GM19438 (cell line): Measurements from ENCODE around the gene B4GALNT4.
"Not testable (repeated sequence)": the region's sequence is repeated elsewhere in the genome, so short reads cannot be mapped to it uniquely, and the experiment has no call there.

Experiments used
- ATAC-seq: cut with Tn5 transposase; IDR thresholded peaks from one replicate; pipeline ENCODE4 v1.9.1; 2021; ENCODE audit warnings: low read depth; ENCODE audit not compliant: unreplicated experiment

Gene B4GALNT4

DNA sequence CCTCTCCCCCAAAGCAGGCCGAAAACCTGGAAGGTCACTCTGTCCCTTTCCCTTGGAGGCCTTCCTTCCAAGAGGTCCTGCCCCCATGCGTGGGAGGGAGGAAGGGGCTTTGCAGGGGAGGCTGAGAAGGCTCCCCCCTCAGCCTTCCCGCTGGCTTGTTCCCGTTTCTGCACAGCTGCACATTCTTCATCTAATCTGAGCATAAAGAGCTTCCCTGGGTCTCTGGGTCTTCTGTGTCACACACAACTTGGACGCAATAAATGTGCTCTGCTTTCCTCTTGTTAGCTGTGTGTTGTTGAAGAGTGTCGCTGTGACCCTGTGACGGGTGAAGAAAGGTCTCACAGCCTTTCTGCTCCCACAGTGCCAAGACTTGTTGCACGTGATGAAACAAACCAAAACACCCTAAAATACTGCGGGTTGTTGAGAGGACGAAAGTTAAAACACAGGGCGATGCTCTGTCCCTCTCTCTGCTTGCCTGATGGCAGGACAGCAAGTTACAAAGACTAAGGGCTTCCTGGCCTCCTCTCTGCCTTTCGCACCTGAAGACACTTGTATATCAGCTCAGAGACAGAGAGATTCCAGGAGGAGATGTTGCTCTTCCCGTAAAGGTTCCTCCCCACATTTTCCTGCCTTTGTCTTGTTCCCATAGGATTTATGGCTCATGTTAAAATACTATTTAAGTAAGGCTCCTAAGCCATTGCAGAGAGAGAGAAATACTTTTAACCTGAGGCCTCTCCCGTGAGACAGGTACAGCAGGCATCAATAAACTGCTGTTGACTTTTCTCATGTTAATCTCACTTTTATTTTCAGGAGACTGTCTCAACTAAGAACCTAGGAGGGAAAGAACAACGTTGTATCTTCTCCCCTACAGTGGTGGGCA, 33.3 kb upstream of the B4GALNT4 start:
- ATAC-seq: no peak

DNA sequence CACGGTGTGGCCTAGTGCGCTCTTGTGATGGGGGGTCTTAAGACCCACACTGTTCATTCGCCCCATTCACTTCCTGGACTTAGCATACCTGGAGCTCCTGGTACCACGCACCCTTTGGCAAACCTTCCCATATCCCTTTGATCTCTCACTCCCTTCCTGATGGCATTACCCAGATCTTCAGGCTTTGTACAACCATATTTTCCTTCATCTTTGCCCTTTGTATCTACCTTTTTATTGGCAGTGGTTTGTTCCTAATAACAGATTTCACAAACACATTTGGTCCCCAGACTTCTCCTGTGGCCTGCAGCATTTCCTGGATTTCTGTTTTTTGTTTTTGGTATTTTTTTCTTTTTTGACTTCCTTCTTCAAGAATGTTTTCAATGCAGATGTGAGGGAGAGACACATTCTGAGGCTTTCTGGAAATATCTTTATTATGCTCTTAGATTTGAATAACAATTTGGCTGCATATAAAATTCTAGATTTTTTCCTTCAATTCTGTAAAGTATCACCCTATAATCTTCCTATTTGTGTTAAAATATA, 32.6 kb upstream of the B4GALNT4 start:
- ATAC-seq: no peak

- no peak for ATAC-seq
Measured at GRCh38 chr11:337711-338110, 31.6 kb upstream of the B4GALNT4 start.

DNA sequence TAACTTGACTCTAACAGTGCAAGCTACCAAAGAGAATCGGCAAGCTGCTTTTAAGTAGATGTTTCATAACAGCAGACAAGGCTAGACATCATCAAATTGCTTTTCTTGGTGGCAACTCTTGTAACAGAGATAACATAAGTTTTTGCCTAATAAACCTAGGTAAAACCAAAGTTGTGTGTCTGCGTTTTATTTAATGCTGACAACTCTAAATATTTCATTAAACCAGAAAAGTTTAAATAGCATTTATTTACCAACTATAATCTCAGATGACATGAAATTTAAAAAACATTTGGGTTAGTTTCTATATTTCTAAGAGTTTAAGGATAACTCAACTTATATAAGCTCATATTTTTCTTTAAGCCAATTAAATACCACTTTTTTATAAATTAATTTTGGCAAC, 29.3 kb upstream of the B4GALNT4 start:
- no peak for ATAC-seq

DNA sequence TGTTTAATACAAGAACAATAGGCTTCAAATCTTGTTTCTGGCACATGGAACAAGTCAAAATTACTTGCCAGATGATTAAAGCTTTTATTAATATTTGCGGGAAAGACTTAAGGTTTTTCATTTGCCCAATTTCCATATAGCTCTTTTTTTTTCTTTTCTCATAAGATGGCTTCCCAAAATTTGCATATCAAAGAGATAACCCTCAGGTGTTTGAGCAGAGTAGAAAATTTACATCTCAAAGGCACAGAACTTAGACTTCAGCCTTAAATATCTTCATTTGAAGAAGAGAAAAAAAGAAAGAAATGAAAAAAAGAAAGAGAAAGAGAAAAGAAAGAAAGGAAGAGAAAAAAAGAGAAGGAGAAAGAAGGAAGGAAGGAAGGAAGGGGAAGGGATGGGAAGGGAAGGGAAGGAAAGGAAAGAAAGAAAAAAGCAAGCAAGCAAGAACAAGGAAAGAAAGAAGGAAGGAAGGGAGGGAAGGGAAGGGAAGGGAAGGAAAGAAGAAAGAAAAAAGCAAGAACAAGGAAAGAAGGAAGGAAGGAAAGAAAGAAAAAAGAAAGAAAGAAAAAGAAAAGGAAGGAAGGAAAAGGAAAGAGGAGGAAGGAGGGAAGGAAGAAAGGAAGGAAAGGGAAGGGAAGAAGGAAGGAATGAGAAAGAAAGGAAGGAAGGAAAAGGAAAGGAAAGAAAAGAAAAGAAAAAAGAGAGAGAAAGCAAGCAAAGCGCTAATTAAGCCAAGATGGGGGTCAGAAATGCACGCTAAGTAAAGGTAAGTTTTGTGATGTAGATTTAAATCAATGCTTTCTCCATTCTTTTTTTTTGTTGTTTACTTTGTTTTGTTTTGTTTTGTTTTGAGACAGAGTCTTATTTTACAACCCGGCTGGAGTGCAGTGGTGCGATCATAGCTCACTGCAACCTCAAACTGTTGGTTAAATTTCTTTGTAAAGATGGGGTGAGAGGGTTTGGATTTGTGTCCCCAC, 28.5 kb upstream of the B4GALNT4 start:
- no peak for ATAC-seq

DNA sequence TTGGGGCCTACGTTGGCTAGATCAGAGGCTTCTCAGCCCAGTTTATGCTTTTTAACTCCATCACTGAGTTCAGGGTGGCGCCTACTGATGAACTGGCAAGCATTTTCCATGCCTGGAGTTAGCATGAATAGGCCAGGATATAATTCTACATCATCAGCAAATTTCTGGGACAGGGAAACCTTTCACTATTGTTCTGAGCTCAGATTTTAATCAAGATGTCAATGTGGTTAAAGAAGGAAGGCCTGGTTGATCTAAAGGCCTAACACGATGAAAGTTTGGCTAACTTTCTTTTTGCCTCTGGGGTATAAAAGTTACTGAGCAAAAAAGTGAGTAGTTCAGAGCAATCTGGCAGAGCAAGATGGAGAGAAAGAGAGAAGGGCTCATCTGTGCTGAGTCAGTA, 27.0 kb upstream of the B4GALNT4 start:
- ATAC-seq: no peak

DNA sequence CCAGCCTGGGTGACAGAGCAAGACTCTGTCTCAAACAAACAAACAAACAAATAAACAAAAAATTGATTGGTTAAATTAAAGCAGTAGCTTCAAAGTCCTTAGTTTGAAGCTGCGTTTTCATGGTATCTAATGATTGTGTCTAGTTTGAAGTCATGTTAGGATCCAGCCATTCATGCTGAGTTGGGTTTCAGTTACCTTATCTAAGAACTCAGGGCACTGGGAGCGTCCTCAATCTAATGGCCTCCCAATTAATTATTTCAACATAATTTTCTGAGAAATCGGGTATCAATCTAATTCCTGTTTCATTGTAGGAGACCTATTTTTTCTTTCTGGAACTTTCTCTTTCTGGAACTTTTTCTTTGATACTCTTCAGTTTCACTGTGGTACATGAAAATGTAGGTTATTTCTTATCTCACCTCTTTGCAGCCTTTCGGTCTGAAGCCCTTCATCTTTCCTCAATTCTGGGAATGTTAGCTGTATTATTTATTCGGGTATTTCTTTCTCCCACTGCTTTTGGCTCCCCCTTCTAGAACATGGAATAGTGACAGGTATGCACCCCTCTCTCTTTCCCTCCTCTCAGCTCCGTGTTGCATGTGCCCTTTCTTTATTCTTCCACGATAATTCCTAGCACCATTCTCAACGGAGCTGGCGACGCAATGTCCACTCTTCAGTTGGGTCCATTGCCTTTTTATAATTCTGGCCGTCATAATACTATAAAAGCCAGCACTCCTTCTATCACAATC, 24.3 kb upstream of the B4GALNT4 start:
- no peak for ATAC-seq

DNA sequence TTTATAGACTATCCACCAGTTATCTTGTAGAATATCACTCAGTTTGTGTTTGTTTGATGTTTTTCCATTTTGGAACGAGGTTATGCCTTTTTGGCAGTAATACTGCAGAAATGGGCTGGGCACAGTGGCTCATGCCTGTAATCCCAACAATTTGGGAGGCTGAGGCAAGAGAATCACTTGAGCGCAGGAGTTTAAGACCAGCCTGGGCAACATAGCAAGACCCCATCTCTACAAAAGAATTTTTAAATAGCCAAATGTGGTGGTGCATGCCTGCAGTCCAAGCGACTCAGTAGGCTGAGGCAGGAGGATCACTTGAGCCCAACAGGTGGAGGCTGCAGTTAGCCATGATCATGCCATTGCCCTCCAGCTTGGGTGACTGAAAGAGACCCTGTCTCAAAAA, 22.8 kb upstream of the B4GALNT4 start:
- ATAC-seq: no peak

GRCh38 chr11:349270-349954, 19.9 kb upstream of the B4GALNT4 start:
- not testable (repeated sequence) for ATAC-seq

GRCh38 chr11:350033-350722, 19.1 kb upstream of the B4GALNT4 start:
- not testable (repeated sequence) for ATAC-seq

- ATAC-seq: no peak
Measured at GRCh38 chr11:350723-351255, 18.5 kb upstream of the B4GALNT4 start.

GRCh38 chr11:351411-351810, 17.9 kb upstream of the B4GALNT4 start:
- no peak for ATAC-seq

DNA sequence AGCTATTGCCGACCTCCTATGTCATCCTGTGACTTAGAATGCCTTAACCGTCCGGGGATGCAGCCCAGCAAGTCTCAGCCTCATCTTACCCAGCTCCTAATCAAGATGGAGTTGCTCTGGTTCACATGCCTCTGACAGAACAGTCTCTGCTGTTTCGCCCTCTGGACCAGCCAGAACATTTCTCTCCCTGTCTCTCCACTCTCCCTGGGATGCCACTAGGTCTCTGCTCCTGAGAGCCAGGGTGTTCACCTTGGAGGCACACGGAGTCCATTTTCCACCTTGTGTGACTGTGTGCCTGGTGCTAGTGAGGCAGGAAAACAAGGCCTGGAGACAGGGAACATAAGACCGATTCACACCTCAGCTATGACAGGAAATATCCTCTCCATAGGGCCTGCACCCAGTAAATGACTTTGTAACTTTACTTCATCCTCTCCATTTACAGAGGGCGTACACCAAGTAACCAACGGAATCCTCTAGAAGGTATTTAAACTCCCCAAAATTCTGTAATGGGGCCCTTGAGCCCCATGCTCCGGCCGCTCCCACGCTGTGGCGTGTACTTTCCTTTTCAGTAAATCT, 16.8 kb upstream of the B4GALNT4 start:
- ATAC-seq: no peak

DNA sequence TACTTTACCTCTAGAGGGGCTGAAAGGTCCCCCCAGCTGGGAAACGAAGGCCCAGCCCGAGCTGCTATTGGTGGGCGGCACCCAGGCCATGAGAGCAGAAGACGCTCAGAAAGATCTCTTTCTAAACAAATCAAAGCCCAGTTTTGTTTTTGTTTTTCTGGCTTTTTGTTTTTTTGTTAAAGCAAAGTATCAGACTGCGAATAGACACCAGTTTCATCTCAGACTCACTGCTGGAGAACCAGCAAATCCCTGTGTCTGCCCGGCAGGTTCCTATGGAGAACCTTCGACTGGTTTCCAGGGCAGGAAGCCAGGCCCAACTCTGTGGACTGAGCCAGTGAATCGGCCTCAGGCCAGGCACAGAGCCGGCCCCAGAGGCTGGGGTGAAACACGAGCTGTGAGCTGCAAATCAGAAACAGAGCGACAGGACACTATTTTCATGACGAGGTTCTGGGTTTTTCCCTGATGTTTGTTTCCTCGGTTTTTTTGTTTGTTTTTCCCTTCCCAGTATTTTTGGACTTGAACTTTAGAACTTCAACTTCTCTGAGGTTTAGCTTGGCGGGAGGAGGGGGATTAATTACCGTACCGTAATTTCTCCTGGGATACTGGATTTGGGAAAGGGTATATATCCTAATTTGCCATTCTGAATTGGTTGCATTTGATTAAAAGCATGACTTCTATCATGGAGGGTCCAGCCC, 16.0 kb upstream of the B4GALNT4 start:
- ATAC-seq: no peak

- ATAC-seq: peak; percentile 47
Measured at GRCh38 chr11:355581-356458, 13.5 kb upstream of the B4GALNT4 start.

DNA sequence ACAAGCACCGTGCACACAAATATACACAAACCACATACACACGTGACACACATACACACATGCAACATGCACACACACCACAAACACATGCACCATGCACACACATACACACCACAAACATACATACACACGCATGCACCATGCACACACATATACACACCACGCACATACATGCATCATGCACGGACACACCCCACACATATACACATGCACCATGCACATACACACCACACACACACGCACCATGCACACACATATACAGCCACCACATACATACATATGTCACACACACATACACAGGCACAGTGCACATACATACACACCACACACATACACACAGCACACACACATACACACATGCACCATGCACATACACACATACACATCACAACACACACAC, 12.7 kb upstream of the B4GALNT4 start:
- no peak for ATAC-seq

DNA sequence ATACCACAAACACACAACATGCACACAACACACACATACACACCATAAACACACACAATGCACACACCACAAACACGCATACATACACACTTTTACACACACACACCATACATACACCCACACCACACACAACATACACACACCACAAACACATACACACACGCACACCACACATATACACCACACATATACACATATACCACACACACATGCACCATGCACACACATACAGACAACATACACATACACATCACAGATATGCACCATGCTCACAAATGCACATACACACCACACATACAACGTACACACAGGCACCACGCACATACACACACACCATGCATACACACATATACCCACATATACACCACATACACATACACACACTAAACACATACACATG, 11.7 kb upstream of the B4GALNT4 start:
- no peak for ATAC-seq
